Measurements from ENCODE around the gene USP7.
"Not testable (repeated sequence)": the region's sequence is repeated elsewhere in the genome, so short reads cannot be mapped to it uniquely, and the experiment has no call there.

Gene USP7

DNA sequence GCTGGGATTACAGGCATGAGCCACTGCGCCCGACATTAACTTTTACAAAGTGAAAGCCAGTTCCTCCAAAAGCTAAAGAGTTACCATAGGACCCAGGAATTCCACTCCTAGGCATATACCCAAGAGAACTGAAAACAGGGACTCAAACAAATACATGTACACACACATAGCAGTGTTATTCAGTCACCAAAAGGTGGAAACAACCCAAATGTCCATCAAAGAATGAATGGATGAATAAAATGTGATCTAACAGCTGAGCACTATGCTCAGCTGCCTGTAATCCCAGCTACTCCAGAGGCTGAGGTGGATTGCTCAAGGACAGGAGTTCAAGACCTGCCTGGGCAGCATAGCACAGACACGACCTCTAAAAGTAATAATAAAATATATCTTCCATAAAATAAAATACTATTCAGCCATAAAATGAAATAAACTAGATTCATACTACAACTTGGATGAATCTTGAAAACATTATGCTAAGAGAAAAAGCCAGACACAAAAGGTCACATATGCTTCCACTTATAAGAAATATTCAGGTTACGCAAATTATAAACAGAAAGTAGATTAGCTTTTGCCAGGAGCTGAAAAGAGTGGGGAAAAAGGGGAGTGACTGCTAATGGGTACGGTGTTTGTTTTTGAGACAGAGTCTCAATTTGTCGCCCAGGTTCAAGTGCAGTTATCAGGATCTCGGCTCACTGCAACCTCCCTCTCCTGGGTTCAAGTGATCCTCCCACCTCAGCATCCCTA lies 9.3 kb upstream of the USP7 start:
- DNase-seq (ENCODE audit: low spot score): peak; percentile 23

DNA sequence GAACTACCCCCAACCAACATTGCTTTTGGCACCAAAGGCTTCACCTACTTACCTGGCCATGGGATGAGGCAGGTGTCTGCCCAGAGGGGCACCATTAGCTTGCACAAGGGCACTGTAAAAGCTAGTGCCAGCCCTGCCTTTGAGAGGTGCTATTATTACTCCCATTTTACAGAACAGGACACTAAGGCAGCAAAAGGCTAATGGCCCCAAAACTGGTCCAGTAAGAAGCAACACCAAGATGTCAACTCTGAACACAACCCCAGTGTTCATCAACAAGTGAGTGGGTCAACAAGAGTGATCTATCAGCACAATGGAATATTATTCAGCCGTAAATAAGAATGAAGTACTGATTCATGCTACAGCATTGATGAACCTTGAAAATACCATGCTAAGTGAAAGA lies 7.7 kb upstream of the USP7 start:
- DNase-seq (ENCODE audit: low spot score): no peak

DNA sequence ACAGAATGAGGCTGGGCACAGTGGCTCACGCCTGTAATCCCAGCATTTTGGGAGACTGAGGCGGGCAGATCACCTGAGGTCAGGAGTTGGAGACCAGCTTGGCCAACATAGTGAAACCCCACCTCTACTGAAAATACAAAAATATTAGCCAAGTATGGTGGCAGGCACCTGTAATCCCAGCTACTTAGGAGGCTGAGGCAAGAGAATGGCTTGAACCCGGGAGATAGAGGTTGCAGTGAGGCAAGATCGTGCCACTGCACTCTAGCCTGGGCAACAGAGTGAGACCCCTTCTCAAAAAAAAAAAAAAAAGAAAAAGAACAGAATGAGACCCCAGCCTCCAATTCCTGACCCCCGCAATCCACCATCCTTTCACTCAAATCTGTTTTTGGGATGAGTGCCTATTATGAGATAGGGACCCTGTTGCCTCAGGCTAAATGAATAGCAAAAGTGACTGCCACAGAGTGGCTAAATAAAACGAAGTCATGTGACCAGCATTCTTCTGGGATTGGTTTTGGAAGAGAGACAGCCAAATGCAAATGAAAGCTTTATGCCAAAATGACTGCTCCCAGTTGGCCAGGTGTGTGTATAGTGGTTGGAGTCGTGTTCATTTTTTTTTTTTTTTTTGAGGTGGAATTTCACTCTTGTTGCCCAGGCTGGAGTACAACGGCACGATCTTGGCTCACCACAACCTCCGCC lies 5.6 kb upstream of the USP7 start:
- DNase-seq (ENCODE audit: low spot score): not testable (repeated sequence)

DNA sequence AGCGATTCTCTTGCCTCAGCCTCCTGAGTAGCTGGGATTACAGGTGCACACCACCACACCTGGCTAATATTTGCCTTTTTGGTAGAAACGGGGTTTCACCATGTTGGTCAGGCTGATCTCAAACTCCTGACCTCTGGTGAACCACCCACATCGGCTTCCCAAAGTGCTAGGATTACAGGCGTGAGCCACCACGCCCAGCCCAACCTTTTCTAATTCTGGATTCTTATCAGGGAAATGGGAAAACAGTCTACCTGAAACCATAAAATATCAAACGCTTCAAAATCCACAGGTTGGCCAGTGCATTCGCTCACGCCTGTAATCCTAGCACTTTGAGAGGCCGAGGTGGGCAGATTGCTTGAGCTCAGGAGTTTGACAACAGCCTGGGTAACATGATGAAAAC lies 4.3 kb upstream of the USP7 start:
- not testable (repeated sequence) for DNase-seq (ENCODE audit: low spot score)

DNA sequence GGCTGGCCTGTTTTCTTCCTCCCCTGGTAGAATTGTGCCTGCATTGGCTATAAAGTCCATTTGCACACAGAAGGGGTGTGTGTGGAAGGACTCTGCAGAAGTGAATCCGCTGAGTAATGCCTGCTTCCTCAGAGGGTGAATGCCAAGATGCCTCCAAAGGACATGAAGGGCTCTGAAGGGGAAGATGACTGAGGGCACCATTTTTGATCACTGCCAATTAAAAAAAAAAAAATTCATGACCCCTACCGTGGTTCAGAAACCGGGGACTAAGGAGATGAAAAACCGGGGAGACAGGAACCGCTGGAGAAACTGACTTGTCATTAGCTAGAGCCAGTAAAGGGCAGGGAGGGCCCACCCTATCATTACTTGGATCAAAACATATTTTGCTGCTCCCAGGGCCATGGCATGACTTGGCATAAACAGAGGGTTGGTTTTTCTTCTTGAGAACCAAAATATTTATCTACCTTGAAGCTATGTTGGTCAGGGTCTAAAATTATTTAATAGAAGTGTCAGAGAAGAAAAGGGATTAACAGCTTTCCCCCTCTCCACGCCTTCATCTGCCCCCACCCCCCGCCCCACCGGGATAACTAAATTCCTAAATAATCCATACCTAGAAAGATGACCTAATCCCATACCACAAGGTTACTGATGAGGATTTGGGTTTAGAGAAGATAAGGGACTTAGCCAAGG lies 3.6 kb upstream of the USP7 start:
- no peak for DNase-seq (ENCODE audit: low spot score)

DNA sequence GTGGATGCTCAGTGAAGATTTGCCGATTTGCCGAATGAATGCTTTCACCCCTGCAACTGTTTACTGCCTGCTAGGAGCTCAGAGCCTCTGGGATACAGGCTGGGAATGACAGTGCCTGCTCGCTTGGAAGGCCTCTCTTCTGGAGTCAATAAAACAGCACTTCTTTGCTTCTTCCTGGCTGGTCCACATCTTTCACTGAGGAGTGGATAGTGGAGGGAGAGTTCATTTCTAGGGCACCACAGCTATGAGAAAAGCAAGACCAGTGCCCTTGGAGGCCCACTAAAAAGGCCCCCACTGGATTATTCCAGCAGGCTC lies 3.1 kb upstream of the USP7 start:
- no peak for DNase-seq (ENCODE audit: low spot score)

DNA sequence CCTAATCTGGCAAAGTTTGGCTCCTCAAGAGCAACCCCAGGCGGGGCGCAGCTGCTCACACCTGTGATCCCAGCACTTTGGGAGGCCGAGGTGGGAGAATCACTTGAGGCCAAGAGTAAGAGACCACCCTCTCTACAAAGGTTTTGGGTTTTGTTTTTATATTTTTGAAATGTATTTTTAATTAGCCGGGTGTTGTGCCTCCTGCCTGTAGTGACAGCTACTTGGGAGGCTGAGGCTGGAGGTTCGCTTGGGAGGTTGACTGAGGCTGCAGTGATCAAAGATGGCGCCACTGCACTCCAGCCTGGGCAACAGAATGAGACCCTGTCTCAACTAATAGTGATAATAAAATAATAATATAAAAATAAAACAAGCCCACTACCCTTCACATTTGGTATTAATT lies 756 bp upstream of the USP7 start:
- DNase-seq (ENCODE audit: low spot score): no peak

DNA sequence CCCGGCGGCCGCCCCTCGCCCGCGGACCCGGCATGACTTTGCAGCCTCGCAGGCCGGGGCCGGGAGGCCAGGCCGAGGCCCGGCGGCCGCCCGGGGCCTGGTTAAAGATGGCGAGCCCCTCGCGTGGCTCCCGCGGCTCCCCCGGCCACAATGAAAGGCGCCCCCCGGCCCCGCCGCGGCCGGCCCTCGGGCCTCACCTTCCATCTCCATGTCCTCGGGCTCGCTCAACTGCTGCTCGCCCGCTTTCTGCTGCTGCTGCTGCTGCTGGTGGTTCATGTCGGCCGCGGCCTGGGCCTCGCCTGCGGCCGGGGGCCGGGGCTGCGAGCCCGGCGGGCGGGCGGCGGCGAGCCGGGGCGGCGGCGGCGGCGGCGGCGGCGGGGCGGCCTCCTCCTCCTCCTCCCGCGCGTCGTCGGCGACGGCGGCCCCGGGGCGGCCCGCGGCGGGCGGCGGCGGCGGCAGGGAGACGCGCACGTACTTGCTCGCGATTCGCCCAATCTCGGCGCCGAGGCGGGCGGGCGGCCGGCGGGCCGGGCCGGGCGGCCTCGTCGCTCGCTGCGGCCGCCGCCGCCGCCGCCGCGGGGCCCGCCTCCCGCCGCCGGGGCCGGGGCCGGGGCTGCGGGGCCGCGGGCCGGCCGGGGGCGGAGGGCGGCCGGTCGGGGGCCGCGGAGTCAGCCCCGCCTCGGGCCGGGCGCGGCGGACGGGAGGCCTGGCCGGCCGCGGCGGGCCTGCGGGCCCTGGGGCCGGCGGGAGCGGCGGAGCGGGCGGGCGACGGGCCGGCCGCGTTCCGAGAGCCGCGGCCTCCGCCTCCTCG lies 491 bp downstream of the USP7 start:
- peak; percentile 46 for DNase-seq (ENCODE audit: low spot score)

DNA sequence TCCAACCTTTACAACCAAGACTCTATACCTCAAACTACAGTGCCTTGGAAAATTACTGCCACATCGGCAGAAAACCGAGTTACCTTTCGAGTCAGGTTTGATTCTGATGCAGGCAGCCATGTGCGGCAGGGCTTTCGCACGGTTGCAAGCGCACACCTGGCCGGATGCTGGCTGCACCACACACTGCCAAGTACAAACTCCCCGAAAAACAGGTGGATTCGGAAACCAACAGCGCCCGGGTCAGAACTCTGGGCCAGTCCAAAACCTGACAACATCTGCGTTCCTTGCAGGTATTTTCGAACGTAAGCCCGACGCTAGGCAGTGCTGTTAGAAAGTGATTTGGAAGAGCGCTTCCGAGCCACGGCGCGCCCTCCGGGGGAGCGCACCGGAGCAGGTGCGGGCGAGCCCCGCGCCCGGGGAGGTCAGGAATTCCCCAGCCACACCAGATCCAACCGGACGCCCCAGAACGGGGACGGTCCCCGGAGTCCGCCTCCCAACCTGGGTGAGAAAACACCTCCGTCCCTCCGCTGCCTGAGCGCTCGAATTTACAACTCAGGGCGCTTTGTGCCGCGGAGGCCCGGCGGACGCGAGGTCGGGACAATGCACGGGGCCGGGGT lies 1.2 kb downstream of the USP7 start:
- no peak for DNase-seq (ENCODE audit: low spot score)

DNA sequence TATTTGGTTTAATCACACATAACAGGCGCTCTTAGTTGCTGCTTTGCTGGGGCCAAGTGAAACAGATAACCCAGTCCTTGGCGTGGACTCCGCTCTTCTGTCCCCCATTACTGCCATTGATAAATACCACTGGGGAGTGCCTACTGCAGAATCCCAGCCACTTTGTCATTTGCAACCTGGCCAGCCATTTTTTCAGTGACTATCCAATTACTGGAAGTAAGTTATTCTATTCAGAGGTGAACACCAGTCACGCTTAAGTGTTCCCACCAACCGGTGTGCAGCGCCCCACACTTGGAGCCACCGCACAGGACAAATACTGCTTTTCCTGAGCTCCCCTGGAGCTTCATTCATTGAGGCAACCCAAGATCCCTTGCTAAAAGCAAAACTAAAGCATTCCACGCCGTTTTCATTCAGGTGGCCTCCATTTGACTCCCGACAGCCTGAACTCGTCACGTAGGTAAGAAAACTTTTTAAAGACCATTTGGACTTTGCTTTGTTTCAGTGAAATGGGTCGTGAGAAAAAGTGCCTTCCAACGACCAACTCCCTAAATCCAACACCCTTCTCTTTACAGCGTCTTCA lies 1.8 kb downstream of the USP7 start:
- DNase-seq (ENCODE audit: low spot score): no peak

DNA sequence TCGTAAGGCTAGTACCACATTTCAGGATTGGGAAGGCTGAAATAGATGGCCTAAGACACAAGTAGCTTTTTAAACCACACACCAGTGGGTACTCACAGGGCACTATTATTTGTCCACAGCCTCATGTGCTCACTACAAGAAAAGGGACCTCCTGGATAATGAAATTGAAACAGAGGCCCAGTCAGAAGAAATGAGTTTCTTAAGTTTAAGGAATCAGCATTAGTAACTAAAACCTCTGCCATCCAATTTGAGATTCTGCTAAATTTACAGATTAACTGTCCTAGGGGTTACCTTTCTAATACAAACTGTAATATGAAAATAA lies 3.0 kb downstream of the USP7 start:
- no peak for DNase-seq (ENCODE audit: low spot score)

DNA sequence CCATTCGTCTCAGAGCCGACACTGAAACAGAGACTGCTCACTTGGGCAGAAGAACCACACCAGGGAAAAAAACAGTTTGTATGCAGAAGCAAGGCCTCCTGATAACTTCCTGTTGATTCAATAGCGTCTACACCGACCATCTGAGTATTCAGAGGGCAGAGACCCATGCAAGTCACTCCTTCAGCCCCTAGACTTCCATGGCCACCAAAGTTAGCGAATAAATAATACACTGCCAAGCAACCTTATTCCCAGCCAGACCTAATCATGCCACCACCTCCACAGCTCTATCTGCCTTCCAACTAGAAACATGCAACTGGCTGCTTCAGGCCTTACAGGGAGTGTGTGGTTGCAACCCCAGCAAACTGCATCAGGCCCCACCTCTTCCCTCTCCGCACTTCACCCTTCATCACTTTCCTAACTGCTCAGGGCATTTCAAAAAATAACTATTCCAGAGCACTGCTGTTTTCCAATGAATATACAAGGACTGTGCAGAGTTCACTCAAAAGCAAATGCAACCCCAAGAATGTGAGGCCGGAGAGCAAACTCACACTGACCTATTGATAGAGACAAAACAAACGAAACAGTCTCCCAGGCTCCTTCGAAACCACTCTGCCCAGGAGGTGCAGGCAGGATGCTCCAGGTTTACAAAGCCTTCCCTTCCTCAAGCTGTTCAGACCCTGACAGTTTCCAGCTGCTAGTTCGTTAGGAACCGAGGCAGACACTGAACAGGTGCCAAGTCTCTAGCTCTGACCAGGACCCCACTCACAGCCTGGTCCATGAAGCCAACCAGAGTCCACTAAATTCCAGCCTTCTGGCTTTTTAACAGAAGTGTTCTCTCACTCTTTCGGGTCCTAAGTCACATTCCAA lies 3.6 kb downstream of the USP7 start:
- no peak for DNase-seq (ENCODE audit: low spot score)

DNA sequence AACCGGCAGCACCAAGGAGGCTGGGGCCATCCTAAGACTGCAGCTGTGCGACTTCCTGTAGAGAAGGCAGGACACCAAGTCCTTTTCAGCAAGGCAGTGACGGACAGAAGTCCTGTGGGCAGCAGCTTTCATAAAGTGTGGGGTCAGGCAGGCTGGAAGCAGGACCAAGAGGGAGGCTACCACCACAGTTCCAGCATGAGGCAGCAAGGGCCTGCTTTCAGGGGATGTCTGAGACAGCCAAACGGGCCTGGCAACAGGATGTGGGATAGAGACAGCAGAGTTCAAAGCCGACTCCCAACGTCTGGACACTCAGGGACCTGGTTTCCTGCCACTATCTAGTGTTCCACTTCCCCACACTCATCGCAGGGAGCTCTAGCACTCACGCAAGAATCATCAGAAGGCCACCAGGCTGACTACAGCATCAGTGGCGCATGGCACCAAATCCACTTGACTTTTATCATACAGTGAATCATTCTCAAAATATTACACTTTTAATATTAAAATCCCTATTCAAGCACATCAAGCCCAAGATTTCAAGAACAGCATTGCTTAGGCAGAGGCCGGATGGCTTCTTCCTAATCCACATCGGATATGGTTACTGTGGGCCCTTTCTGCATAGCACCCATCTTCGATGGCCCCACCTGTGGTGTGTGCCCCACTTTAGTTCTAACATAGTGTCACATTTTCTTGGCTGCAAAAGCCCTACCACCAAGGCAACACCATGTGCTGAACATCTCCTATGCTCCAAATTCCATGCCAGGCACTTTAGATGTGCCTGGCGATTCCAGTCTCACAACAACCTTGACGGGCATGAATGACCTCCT lies 5.2 kb downstream of the USP7 start:
- DNase-seq (ENCODE audit: low spot score): peak; percentile 73

DNA sequence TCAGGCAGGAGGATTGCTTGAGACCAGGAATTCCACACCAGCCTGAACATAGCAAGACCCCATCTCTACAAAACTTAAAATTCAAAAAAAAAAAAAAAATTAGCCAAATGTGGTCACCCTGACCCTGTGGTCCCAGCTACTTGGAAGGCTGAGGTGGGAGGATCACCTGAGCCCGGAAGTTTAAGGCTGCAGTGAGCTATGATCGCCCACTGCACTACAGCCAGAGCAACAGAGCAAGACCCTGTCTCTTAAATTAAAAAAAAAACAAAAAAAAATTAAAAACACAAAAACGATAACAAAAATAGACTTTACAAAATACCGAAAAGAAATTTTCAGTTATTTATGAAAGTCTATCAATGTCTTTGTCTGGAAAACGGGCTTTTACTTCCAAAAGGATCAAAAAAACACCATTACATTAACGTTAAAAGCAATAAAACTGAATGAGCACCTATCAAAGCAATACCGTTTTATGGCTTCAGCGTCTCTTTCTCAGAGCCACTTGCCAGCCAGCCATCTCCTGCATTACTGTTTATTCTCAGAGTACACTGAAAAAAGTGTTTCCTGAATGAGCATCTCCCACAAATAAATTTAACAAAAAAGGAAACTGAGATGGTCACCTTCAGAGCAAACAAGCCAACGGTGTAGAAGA lies 6.1 kb downstream of the USP7 start:
- no peak for DNase-seq (ENCODE audit: low spot score)

DNA sequence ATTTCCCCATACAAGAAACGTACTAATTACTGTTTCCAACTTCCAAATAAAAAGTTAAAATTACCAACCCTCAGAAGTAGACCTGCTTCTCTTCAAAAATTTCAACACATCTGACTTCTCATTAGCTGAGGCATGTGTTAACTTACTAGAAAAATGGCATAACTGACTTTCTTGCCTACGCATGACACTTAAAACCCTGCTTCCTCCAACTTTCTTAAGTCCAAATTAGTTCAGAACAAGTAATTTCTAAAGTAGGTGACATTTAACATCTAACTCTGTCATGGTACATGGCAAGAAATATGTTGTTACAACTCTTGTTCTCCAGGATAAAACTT lies 6.7 kb downstream of the USP7 start:
- DNase-seq (ENCODE audit: low spot score): no peak

DNA sequence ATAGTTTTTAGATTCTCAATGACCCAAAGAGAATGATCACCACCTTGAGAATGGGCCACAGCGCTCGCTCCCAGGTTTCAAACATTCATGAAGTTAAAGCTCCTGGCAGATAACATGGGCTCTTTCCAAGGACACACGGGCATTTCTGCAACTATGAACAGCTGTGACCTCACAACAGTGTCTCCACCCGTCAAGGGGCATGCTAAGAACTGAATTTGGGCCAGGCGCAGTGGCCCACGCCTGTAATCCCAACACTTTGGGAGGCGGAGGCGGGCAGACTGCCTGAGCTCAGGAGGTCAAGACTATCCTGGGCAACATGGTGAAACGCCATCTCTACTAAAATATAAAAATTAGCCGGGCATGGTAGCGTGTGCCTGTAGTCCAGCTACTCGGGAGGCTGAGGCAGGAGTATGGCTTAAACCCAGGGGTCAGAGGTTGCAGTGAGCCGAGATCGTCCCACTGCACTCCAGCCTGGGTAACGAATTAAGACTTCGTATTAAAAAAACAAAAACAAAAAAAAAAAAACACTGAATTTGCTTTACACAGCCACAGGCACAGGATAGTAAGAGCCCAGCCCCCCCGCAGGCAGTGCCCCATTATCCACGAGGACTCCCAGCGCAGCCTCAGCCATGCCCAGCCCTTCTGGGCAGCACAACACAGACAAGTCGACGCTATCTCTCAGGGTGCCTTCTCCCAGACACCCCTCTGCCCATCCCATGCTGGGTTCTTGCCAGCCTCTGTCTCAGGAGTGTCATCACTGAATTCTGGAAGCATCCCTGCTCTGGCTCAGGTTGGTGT lies 7.2 kb downstream of the USP7 start:
- no peak for DNase-seq (ENCODE audit: low spot score)

DNA sequence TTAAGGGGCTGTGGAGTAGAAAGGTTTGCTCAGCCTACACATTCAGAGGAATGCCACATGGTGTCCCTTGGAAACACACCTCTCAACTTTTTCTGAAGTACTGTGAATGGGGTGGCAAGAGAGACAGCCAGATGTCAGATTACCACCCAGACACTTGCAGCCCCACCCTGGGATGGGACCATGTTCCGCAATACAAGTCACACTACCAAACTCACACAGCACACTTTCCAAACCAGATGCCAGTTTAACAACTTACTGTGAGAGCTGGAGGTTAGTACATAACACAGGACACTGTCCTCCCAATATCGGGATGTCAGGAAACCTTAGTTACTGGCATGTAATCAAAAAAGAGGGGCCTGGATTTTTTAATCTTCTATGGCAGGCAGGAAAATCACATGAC lies 7.9 kb downstream of the USP7 start:
- DNase-seq (ENCODE audit: low spot score): no peak

DNA sequence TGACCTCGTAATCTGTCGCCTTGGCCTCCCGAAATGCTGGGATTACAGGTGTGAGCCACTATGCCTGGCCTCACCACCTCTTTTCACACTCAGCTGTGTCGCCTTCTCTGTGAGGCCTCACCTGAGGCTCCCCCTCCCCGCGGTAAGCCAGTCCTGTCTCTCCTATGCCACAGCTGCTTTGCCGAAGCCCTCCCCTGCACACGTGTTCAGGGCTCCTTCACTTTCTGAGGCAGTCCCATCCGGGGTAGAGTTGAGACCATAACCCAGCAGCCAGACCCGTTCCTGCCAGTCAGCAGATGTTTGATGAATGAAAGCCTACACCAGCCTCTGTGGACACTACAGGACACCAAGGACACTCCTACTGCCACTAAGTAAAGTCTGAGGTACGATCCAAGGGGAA lies 10.6 kb downstream of the USP7 start:
- DNase-seq (ENCODE audit: low spot score): no peak

DNA sequence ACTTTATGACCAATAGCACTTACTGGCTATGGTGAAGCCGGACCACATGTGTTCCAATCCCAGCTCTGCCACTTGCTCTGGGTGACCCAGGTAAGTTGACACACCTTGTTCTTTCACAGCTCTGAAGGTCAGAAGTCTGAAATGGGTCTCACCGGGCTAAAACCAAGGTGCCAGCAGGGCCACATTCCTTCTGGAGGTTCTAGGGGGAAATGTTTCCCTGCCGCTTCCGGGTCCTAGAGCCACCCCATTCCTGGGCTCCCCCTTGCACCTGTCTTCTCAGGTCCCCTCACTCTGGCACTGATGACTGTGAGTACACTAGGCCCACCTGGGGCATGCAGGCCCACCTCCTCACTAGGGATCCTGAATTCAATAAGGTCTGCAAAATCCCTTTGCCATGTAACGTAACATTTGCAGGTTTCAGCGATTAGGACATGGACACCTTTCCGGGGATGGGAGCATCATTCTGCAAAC lies 11.4 kb downstream of the USP7 start:
- DNase-seq (ENCODE audit: low spot score): no peak
